Mesothelial cell of epicardium (in vitro differentiated cells): Measurements from ENCODE around the gene PCSK6. TPM values are rescaled to one million over a fixed set of nuclear protein-coding genes. Genes with fewer than 3 reads are reported as not detected.

ENCODE experiments used
- DNase-seq, 2 experiments: peaks; one replicate each; pipeline ENCODE4 v3.0.0; 2021; ENCODE audit warnings: low spot score in 2 of 2; ENCODE audit not compliant: unreplicated experiment in 2 of 2
- H3K27ac Mint-ChIP-seq: 2 replicates; pipeline ENCODE4 v1.8.0; 2021; ENCODE audit warnings: mixed read lengths
- H3K27me3 Mint-ChIP-seq: 2 replicates; pipeline ENCODE4 v1.8.0; 2021; ENCODE audit warnings: low read depth, mixed read lengths
- H3K36me3 Mint-ChIP-seq: 2 replicates; pipeline ENCODE4 v1.8.0; 2021; ENCODE audit warnings: mixed read lengths
- H3K4me1 Mint-ChIP-seq: 2 replicates; pipeline ENCODE4 v1.8.0; 2021; ENCODE audit warnings: mixed read lengths
- H3K4me3 Mint-ChIP-seq: 2 replicates; pipeline ENCODE4 v1.8.0; 2021; ENCODE audit warnings: mild to moderate bottlenecking, moderate library complexity, mixed read lengths
- H3K9me3 Mint-ChIP-seq: 2 replicates; pipeline ENCODE4 v1.8.0; 2021; ENCODE audit warnings: mixed read lengths
- CTCF ChIP-seq: fragments of 200-600 bp; sonication (generic); IDR thresholded peaks from one replicate; pipeline ENCODE4 v1.5.0; 2021; ENCODE audit warnings: antibody characterized with exemption; ENCODE audit not compliant: unreplicated experiment
- total RNA-seq: library from RNA; stranded (reverse); gene quantifications from 3 replicates; pipeline ENCODE4 v1.2.1, GENCODE V29; 2021

The PCSK6 gene
- total RNA-seq, 1 donor from 2014 or later: 4.5 TPM

DNA sequence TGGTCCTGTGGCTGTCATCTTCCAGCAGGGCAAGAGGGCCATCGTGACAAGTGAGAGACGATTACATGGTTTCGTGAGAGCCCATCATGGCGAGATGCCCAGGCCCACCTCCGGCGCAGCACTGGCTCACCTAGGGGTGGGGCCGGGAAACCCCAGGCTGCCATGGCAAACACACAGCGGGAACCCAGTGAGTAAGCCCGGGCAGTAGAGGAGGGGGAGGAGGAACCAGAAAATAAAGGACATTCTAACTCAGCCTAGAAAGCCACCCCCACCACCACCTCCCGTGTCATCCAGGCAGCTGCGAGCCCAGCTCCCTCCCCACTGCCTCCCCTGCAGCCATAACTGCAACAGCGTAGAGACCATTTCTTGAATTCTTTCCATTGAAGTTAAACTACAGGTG is 52.3 kb downstream of the PCSK6 start:
- TF ChIP-seq CTCF: no peak
- peaks cover 18% of the 10 kb centered on the region for H3K4me1 Mint-ChIP-seq
- H3K27me3 Mint-ChIP-seq: peaks cover 29% of the 10 kb centered on the region
- H3K9me3 Mint-ChIP-seq: no peaks in the 10 kb centered on the region
- no peak overlapping the region for H3K27ac Mint-ChIP-seq
- no peaks in the 10 kb centered on the region for H3K36me3 Mint-ChIP-seq
- H3K4me3 Mint-ChIP-seq: no peak overlapping the region
- no peak for DNase-seq

DNA sequence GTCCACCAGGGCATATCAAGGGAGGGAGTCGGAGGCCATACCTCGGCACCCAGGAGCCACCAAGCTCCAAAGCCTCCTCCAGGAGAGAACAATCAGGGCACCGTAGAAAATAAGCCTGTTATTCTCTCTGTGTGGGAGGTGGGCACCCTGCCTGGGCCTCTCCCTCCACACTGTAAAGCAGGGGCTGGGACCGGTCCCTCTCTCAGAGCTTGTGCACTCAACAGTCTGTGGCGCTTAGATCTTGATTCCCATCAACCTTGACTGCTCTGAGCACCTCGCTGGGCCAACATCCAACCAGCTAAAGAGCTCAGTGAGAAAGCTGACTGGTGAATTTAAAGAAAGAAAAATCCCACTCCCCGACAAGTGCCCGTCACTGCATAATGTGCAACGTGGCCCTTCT is 53.0 kb downstream of the PCSK6 start:
- no peak overlapping the region for H3K4me3 Mint-ChIP-seq

GRCh38 chr15:101435761-101436160 is 53.7 kb downstream of the PCSK6 start:
- DNase-seq: no peak
- H3K9me3 Mint-ChIP-seq: no peaks in the 10 kb centered on the region
- H3K36me3 Mint-ChIP-seq: no peaks in the 10 kb centered on the region
- peaks cover 31% of the 10 kb centered on the region for H3K27me3 Mint-ChIP-seq
- no peak overlapping the region for H3K27ac Mint-ChIP-seq
- H3K4me1 Mint-ChIP-seq: peaks cover 14% of the 10 kb centered on the region
- H3K4me3 Mint-ChIP-seq: no peak overlapping the region
- no peak for TF ChIP-seq CTCF

More for the DNA sequence above, 53.0 kb downstream of the PCSK6 start:
- no peak for TF ChIP-seq CTCF
- peaks cover 27% of the 10 kb centered on the region for H3K27me3 Mint-ChIP-seq
- no peak overlapping the region for H3K27ac Mint-ChIP-seq
- H3K9me3 Mint-ChIP-seq: no peaks in the 10 kb centered on the region
- no peak for DNase-seq
- H3K4me1 Mint-ChIP-seq: peaks cover 18% of the 10 kb centered on the region
- H3K36me3 Mint-ChIP-seq: no peaks in the 10 kb centered on the region

DNA sequence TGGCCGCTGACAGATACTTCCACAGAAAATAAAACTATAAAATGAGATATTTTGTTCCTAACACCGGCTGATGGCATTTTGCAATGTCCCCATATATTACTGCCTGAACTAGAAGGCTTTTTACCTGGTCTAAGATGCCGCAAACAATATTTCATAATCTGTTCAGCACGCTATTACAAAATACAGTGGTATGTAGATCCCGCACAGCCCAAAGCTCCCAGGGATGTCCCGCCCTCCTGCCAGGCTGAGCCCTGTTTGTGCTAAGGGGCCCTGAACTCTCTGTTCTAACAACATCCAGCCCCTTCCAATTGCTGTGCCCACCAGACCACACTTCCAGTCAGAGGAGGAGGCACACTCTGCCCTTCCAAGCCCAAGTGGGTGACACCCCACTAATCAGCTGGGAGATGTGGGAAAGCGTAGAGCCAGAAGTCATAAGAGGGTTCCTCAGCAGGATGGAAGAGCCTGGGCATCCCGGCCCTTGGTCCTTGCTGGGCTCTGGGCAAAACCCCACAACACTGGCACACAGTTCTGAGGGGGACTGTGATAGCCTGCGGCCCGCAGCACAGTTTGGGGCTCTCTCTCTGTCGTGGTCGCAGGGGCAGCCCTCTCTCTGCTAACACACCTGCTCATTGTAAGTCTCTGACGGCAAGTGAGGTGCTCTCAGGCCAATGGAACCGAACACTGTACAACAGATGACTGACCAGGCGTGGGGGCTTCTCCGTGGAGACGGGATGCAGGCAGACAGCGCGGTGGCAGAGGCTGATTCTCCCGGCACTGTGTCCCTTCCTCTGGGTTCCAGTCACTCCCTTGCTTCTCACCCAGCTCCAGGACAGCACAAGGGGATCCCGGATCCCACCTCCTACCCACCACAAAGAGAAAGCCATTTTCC is 55.2 kb downstream of the PCSK6 start:
- no peak for DNase-seq
- H3K9me3 Mint-ChIP-seq: no peaks in the 10 kb centered on the region
- no peak overlapping the region for H3K4me3 Mint-ChIP-seq
- peaks cover 4% of the 10 kb centered on the region for H3K4me1 Mint-ChIP-seq
- no peak for TF ChIP-seq CTCF
- H3K36me3 Mint-ChIP-seq: no peaks in the 10 kb centered on the region
- H3K27me3 Mint-ChIP-seq: peaks cover 35% of the 10 kb centered on the region
- no peak overlapping the region for H3K27ac Mint-ChIP-seq

DNA sequence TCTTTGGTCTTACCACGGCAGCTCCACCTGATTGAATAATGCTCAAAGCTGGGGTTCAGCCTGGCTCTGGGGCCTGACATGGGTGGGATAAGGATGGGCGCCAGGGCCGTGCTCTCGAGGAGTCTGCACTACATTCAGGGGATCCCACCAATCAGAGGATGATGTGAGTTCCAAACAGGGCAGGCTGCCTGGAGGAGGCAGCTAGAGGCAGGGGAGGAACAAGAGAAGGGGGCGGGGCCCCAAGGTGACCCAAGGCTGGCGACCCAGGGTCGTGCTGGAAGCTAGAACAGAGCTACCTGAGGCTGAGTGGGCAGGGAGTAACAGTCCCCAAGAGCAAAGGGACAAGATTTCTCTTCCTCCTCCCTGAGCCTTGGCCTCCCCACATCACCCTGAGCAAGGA is 56.1 kb downstream of the PCSK6 start:
- Mint-ChIP-seq H3K4me3 (no peak overlapping the region), H3K9me3 (no peaks in the 10 kb centered on the region), H3K27ac (no peak overlapping the region), H3K36me3 (no peaks in the 10 kb centered on the region), H3K4me1 (no peaks in the 10 kb centered on the region), H3K27me3 (peaks cover 37% of the 10 kb centered on the region)
- no peak for DNase-seq
- TF ChIP-seq CTCF: no peak
